Ovary (tissue), 9 donors: ENCODE results near the gene POLD3. TPM values are rescaled to one million over a fixed set of nuclear protein-coding genes. Genes with fewer than 3 reads are reported as not detected.

Experiments
- DNase-seq, 5 donors: peaks; one replicate each; pipeline ENCODE4 v3.0.0-alpha.2; 2019 to 2020
- H3K27ac ChIP-seq, 2 donors: fragments of 200-600 bp; one replicate each; pipeline versions ENCODE4 v1.5.1 to v1.8.0; 2019 to 2022
- H3K27me3 ChIP-seq: fragments of 200-600 bp; one replicate; pipeline ENCODE4 v1.8.0; 2022
- H3K36me3 ChIP-seq: fragments of 200-600 bp; sonication (generic); one replicate; pipeline ENCODE4 v1.5.1; 2019
- H3K4me1 ChIP-seq: one replicate; pipeline ENCODE4 v1.8.1; 2013; ENCODE audit warnings: mild to moderate bottlenecking, moderate library complexity; ENCODE audit not compliant: insufficient read depth
- H3K4me3 ChIP-seq: fragments of 200-600 bp; sonication (generic); one replicate; pipeline ENCODE4 v1.5.1; 2017
- H3K9me3 ChIP-seq, 2 donors: fragments of 200-600 bp in 1 of 2; sonication (generic) in 1 of 2; one replicate each; pipeline versions ENCODE4 v1.5.1 to v1.8.1; 2013 to 2019; ENCODE audit warnings: mild to moderate bottlenecking in 1 of 2, moderate library complexity in 1 of 2
- CTCF ChIP-seq, 3 donors: fragments of 450-650 bp in 2 of 3; fragments of 200-600 bp in 1 of 3; IDR thresholded peaks; one replicate each; pipeline versions ENCODE4 v1.5.1 to v1.8.0; 2016 to 2022; ENCODE audit warnings: antibody characterized with exemption in 3 of 3, mild to moderate bottlenecking in 1 of 3
- EP300 ChIP-seq: sonication (generic); formaldehyde crosslinking; IDR thresholded peaks from one replicate; pipeline ENCODE4 v1.6.1; 2017; ENCODE audit warnings: antibody characterized with exemption
- POLR2A ChIP-seq: fragments of 450-650 bp; IDR thresholded peaks from one replicate; pipeline ENCODE4 v1.6.1; 2017; ENCODE audit warnings: antibody characterized with exemption, mild to moderate bottlenecking, moderate library complexity
- WGBS, 3 donors: extraction: QIAGEN DNeasy Blood & Tissue Kit in 1 of 3; methylation state at CpG; one replicate each; pipeline versions ENCODE4 v1.1.5 to v1.1.7; 2013 to 2017; 5-methylcytosine and 5-hydroxymethylcytosine counted together
- intact Hi-C, 4 donors: fragments of 100-400 bp; cut with DNase I; formaldehyde crosslinking; loops; one replicate each; pipeline versions ENCODE4 v1.11.0 to v1.15.1; 2022 to 2023
- polyA plus RNA-seq, 2 donors: library from polyadenylated mRNA; stranded (reverse); fragments of 200-250 nt in 1 of 2; fragments of 350-450 nt in 1 of 2; fragmentation: Illumina TruSeq in 1 of 2; extraction: RNeasy Lipid Tissue Mini Kit (QIAGEN cat#74804) in 1 of 2; gene quantifications; one replicate each; pipeline ENCODE4 v1.2.3, GENCODE V29; 2013 to 2014
- total RNA-seq, 7 donors: library from RNA; depleted of rRNA in 2 of 7; stranded (reverse); fragments of >200 nt in 2 of 7; fragmentation: NEBNext Ultra II Directional in 3 of 7; extraction: Animal tissue kit (Norgen Biotek cat#: 25700) in 3 of 7; gene quantifications; one replicate each; pipeline versions ENCODE4 v1.1.0 to v1.2.4, GENCODE V29; 2016 to 2023
- donor health status: DM: no; HTN: no; CAD: no; lungs with moderate emphysema.
- donor health status: DM: no; HTN: no; CAD: no.
- donor health status: Bipolar disorder and iron deficiency.
- donor health status: DM: yes; HTN: yes; CAD: no.
- donor health status: DM: no; HTN: no; CAD: no.
- donor health status: DM: yes; HTN: yes; CAD: no.

Gene POLD3
- total and polyA plus RNA-seq, 9 donors, result 8.2 to 19.0 (median 17.0) TPM

- no peaks in the 10 kb centered on the region for H3K27me3 ChIP-seq
- no peaks in the 10 kb centered on the region for H3K4me1 ChIP-seq
- 34 to 41% (median 37%) methylated on average over 4 of the region's 4 CpGs for WGBS, 3 donors
- TF ChIP-seq CTCF (IDR thresholded peaks at IDR 0.05), result no peak
- no peak for TF ChIP-seq POLR2A
- no peak for TF ChIP-seq EP300
- no peak overlapping the region for H3K4me3 ChIP-seq
- H3K36me3 ChIP-seq, result no peaks in the 10 kb centered on the region
- no peak for DNase-seq
- intact Hi-C loops, result no loop called here
- H3K27ac ChIP-seq, result no peak overlapping the region
- H3K9me3 ChIP-seq, result no peaks in the 10 kb centered on the region
Observed at GRCh38 chr11:74550991-74551753, 41.2 kb upstream of the POLD3 start.

DNA sequence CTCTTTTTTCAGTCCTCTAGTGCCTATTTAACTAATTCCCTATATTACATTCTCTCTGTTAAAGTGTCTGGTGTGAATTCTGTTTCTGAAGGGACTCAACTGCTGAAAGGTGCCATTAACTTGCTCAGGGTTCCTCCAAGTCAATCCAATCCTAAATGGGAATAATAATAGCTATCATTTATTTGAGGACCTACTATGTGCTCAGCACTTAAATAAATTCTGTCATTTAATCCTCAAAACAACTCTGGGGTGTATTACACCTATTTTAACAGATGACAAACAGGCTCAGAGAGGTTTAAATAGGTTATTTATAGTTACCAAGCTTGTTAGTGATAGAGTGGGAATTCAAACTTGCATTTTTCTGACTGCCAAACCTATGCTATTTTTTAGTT, 40.6 kb upstream of the POLD3 start:
- H3K27ac ChIP-seq, result no peak overlapping the region
- TF ChIP-seq EP300 (no peak), CTCF (IDR thresholded peaks at IDR 0.05) (no peak), POLR2A (no peak)
- no peaks in the 10 kb centered on the region for H3K9me3 ChIP-seq
- intact Hi-C loops, result no loop called here
- DNase-seq, result no peak
- no peaks in the 10 kb centered on the region for H3K27me3 ChIP-seq
- no peaks in the 10 kb centered on the region for H3K36me3 ChIP-seq
- no peak overlapping the region for H3K4me3 ChIP-seq
- H3K4me1 ChIP-seq, result no peaks in the 10 kb centered on the region

DNA sequence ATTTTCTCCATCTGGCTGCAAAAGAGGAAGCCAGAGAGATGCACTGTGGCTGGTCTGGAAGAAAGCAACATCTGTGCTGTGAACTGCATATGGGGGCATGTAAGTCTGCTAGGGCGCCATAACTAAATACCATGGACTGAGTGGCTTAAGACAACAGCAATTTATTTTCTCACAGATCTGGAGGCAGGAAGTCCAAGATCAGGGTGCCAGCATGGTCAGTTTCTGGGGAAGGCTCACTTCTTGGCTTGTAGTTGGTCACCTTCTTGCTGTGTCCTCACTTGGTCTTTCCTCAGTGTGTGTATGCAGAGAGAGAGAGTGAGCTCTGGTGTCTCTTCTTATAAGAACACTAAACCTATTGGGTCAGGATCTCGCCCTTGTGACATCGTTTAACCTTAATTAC, 34.9 kb upstream of the POLD3 start:
- intact Hi-C loops, result no loop called here
- H3K27me3 ChIP-seq, result no peaks in the 10 kb centered on the region
- H3K36me3 ChIP-seq, result no peaks in the 10 kb centered on the region
- 93 to 97% (median 94%) methylated on average over 3 of the region's 3 CpGs for WGBS, 3 donors
- no peak overlapping the region for H3K4me3 ChIP-seq
- DNase-seq, result no peak
- H3K4me1 ChIP-seq, result no peaks in the 10 kb centered on the region
- TF ChIP-seq POLR2A (no peak), CTCF (IDR thresholded peaks at IDR 0.05) (no peak), EP300 (no peak)
- H3K9me3 ChIP-seq, result peaks cover 0 to 3% of the 10 kb centered on the region in 2 donors
- H3K27ac ChIP-seq, result no peak overlapping the region

- H3K4me1 ChIP-seq, result no peaks in the 10 kb centered on the region
- no peak overlapping the region for H3K4me3 ChIP-seq
- H3K9me3 ChIP-seq, result peaks cover 0 to 3% of the 10 kb centered on the region in 2 donors
- no peaks in the 10 kb centered on the region for H3K27me3 ChIP-seq
- intact Hi-C loops, result no loop called here
- 62 to 67% (median 64%) methylated on average over 7 of the region's 7 CpGs for WGBS, 3 donors
- no peak for DNase-seq
- no peaks in the 10 kb centered on the region for H3K36me3 ChIP-seq
- no peak overlapping the region for H3K27ac ChIP-seq
- TF ChIP-seq CTCF (IDR thresholded peaks at IDR 0.05) (no peak), POLR2A (no peak), EP300 (no peak)
Observed at GRCh38 chr11:74559110-74559933, 33.1 kb upstream of the POLD3 start.
